KBM-7 (cell line): Measurements from ENCODE around the gene ZNF148.
"Not testable (repeated sequence)": the region's sequence is repeated elsewhere in the genome, so short reads cannot be mapped to it uniquely, and the experiment has no call there.

Experiments
- DNase-seq: peaks from one replicate; pipeline ENCODE4 v3.0.0-alpha.2; 2015
- in situ Hi-C: fragments of 300-500 bp; cut with MboI; formaldehyde crosslinking; loops from 2 replicates; pipeline ENCODE4 v1.14.3; 2020; ENCODE audit warnings: low sequenced_read_pairs, low pct_unique_long_range_greater_than_20kb, mixed read lengths

Gene ZNF148

GRCh38 chr3:125374996-125375941, at the start of gene ZNF148:
ZNF148 (minus strand) TSS chr3:125375325; CDS start chr3:125313640, 61,685 bp downstream.
- in situ Hi-C loops = no loop called here
- peak; percentile 93 for DNase-seq

- in situ Hi-C loops = no loop called here
- no peak for DNase-seq
Observed at GRCh38 chr3:125418306-125418705, 43.2 kb upstream of the ZNF148 start.

- no peak for DNase-seq
Observed at GRCh38 chr3:125416235-125416634, 41.1 kb upstream of the ZNF148 start.

GRCh38 chr3:125414669-125415068, 39.5 kb upstream of the ZNF148 start:
- in situ Hi-C loops = no loop called here
- no peak for DNase-seq

More at GRCh38 chr3:125416235-125416634, 41.1 kb upstream of the ZNF148 start:
- in situ Hi-C loops = no loop called here

GRCh38 chr3:125410922-125411321, 35.8 kb upstream of the ZNF148 start:
- no peak for DNase-seq

GRCh38 chr3:125406070-125406469, 30.9 kb upstream of the ZNF148 start:
- in situ Hi-C loops = no loop called here
- DNase-seq = no peak

More at GRCh38 chr3:125410922-125411321, 35.8 kb upstream of the ZNF148 start:
- in situ Hi-C loops = no loop called here

- DNase-seq, in situ Hi-C loops: not testable (repeated sequence)
Observed at GRCh38 chr3:125405515-125405914, 30.4 kb upstream of the ZNF148 start.

- in situ Hi-C loops = no loop called here
- peak; percentile 28 for DNase-seq
Observed at GRCh38 chr3:125403789-125404188, 28.7 kb upstream of the ZNF148 start.

GRCh38 chr3:125402639-125403038, 27.5 kb upstream of the ZNF148 start:
- DNase-seq = no peak
- in situ Hi-C loops = no loop called here

GRCh38 chr3:125401402-125401801, 26.3 kb upstream of the ZNF148 start:
- in situ Hi-C loops = no loop called here
- no peak for DNase-seq

GRCh38 chr3:125398952-125399351, 23.8 kb upstream of the ZNF148 start:
- in situ Hi-C loops = no loop called here

GRCh38 chr3:125395091-125395490, 20.0 kb upstream of the ZNF148 start:
- in situ Hi-C loops = no loop called here
- no peak for DNase-seq

More at GRCh38 chr3:125398952-125399351, 23.8 kb upstream of the ZNF148 start:
- DNase-seq = no peak

GRCh38 chr3:125394406-125394805, 19.3 kb upstream of the ZNF148 start:
- DNase-seq = no peak
- in situ Hi-C loops = no loop called here

GRCh38 chr3:125389282-125389681, 14.2 kb upstream of the ZNF148 start:
- in situ Hi-C loops = no loop called here
- DNase-seq = peak; percentile 34

- DNase-seq, in situ Hi-C loops: not testable (repeated sequence)
Observed at GRCh38 chr3:125388369-125388768, 13.2 kb upstream of the ZNF148 start.

- in situ Hi-C loops = no loop called here
Observed at GRCh38 chr3:125386811-125387210, 11.7 kb upstream of the ZNF148 start.

GRCh38 chr3:125383744-125384143, 8.6 kb upstream of the ZNF148 start:
- peak; percentile 29 for DNase-seq
- in situ Hi-C loops = no loop called here

More at GRCh38 chr3:125386811-125387210, 11.7 kb upstream of the ZNF148 start:
- no peak for DNase-seq

- in situ Hi-C loops = no loop called here
- no peak for DNase-seq
Observed at GRCh38 chr3:125382298-125382697, 7.2 kb upstream of the ZNF148 start.

GRCh38 chr3:125381743-125382142, 6.6 kb upstream of the ZNF148 start:
- DNase-seq = peak; percentile 16

GRCh38 chr3:125381314-125381713, 6.2 kb upstream of the ZNF148 start:
- no peak for DNase-seq
- in situ Hi-C loops = no loop called here

More at GRCh38 chr3:125381743-125382142, 6.6 kb upstream of the ZNF148 start:
- in situ Hi-C loops = no loop called here
